PC-9 (cell line): ENCODE data around the gene ZDHHC11B.
"Not testable (repeated sequence)": the region's sequence is repeated elsewhere in the genome, so short reads cannot be mapped to it uniquely, and the experiment has no call there.

Source experiments
- CTCF ChIP-seq: fragments of 200-600 bp; sonication (generic); conservative IDR thresholded peaks from 2 replicates; pipeline ENCODE4 v1.6.1; 2017; ENCODE audit warnings: mixed run types, antibody characterized with exemption, mild to moderate bottlenecking, moderate library complexity
- EZH2 ChIP-seq: fragments of 200-600 bp; sonication (generic); IDR thresholded peaks from 2 replicates; pipeline ENCODE4 v1.8.0; 2017; ENCODE audit warnings: antibody characterized with exemption, low read depth

- not testable (repeated sequence) for TF ChIP-seq CTCF, EZH2
These were observed 90.5 kb downstream of the ZDHHC11B start for GRCh38 chr5:694042-694431.
